GM21825 (cell line): ENCODE results near the gene TRIM4.
"Not testable (repeated sequence)": the region's sequence is repeated elsewhere in the genome, so short reads cannot be mapped to it uniquely, and the experiment has no call there.

Experiments used
- ATAC-seq: cut with Tn5 transposase; IDR thresholded peaks from one replicate; pipeline ENCODE4 v1.9.1; 2021; ENCODE audit warnings: mild to moderate bottlenecking, moderate library complexity; ENCODE audit not compliant: unreplicated experiment

The TRIM4 gene, protein sequence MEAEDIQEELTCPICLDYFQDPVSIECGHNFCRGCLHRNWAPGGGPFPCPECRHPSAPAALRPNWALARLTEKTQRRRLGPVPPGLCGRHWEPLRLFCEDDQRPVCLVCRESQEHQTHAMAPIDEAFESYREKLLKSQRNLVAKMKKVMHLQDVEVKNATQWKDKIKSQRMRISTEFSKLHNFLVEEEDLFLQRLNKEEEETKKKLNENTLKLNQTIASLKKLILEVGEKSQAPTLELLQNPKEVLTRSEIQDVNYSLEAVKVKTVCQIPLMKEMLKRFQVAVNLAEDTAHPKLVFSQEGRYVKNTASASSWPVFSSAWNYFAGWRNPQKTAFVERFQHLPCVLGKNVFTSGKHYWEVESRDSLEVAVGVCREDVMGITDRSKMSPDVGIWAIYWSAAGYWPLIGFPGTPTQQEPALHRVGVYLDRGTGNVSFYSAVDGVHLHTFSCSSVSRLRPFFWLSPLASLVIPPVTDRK

GRCh38 chr7:99918959-99919813, at the start of gene TRIM4:
Gene TRIM4, minus strand, starts transcription at chr7:99919530. Its CDS starts 129 bp downstream, at chr7:99919401.
- ATAC-seq, result peak; percentile 93

GRCh38 chr7:99958564-99959227, 39.4 kb upstream of the TRIM4 start:
- no peak for ATAC-seq

DNA sequence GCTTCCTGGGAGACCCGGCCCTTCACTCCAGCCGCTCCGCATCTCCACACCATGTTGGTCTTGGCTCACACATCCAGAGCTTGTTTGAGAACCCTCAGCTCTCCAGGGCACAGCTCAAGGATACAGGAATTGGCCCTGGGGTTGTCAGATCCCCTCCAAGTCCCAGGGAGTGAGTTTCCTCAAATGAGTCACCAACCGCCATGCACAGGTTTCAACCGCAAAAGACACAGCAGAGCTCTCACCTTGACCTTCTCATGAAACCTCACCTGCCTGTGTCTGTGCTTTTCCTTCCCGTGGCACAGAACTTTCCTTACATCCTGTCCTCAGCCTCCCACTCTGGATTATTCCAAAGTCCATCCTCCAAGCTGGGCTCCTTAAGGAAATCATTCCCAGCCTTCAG, 35.9 kb upstream of the TRIM4 start:
- no peak for ATAC-seq

GRCh38 chr7:99954643-99955042, 35.3 kb upstream of the TRIM4 start:
- ATAC-seq, result not testable (repeated sequence)

DNA sequence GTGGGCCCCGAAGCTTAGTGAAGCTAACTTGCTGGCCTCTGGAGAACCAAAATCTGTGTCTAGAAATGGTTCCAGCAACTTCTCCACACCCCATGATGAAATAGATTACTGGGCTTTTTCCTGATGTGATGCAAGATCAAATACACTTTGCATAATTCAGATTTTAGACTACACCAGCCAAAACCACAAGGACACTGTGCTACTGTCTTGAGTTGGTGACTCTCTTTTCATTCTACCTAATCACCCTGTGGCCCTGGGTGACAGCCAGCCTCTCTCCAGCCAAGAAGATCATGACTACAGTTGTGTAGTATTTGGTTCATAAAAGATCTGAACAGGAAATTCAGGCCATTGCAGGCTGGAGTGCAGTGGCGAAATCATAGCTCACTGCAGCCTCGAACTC, 34.3 kb upstream of the TRIM4 start:
- no peak for ATAC-seq

- not testable (repeated sequence) for ATAC-seq
These were observed 33.3 kb upstream of the TRIM4 start for GRCh38 chr7:99952649-99953048.

DNA sequence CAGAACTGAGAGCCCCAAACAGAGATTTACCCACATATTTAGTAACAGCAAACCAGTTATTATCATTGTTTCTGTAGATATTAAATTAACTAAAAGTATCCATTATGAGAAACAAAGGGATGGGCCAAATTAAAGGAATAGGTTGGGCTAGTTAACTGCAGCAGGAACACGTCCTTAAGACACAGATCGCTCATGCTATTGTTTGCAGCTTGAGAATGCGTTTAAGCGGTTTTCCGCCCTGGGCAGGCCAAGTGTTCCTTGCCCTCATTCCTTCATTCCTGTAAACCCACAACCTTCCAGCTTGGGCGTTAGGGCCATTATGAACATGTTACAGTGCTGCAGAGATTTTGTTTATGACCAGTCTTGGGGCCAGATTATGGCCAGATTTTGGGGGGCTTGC, 31.5 kb upstream of the TRIM4 start:
- ATAC-seq, result not testable (repeated sequence)

DNA sequence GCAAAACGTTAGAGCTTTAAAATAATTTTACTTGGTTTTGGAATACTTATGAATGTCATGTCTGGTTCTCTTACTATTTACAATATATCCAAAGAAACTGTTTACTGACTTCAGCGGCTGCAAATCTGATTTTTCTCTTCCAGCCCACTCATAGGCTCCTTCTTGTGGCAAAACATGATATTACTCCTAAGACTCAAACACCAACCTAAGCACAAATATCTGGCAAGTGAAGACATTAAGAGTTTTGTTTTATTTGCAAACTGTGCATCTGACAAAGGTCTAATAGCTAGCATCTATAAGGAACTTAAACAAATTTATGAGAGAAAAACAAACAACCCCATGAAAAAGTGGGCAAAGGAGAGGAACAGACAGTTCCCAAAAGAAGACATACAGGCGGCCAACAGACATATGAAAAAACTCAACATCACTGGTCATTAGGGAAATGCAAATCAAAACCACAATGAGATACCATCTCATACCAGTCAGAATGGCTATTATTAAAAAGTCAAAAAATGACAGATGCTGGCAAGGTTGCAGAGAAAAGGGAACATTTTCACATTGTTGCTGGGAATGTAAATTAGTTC, 30.4 kb upstream of the TRIM4 start:
- ATAC-seq, result no peak

DNA sequence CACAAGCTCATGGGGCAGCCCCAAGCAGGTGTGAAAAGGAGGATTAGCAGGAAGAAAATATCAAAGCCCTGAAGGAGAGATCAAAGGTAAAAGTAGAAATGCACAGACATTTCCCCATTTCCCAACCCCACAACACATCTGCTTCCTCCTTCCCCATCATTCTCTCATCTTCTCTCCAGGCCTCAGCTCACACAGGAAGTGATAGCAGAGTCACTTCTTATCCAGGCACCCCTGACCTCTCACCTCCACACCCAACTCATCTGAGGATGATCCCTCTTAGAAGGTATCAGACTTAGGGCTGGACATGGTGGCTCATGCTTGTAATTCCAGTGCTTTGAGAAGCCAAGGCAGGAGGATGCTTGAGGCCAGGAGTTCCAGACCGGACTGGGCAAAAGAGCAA, 28.3 kb upstream of the TRIM4 start:
- no peak for ATAC-seq

DNA sequence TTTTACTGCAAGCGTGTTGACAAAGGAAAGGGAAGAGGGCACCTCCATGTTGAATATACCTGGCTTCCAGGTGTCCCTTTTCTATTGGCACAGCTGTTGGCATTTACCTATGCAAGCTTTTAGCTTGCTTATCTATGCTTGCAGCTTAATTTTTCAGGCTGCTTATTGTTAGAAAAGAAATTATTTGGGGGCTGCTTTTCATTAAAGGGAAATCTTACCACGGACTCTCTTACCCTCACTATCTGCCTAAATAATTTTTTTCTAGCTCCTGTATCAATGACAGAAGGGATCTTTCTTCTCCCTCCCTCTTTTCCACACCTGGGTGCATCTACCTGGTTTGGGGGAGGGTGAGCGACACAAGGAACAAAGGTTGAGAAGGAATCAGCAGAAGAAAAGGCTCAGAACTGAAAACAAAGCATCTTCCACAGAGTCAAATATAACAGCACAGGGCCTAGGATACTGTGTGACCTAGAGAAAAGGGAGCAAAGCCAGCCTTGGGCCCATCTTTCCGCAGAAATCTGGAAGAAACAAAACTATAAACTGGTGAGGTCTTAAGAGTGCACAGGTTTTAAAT, 25.3 kb upstream of the TRIM4 start:
- no peak for ATAC-seq

- no peak for ATAC-seq
These were observed 24.5 kb upstream of the TRIM4 start for GRCh38 chr7:99943641-99944496.

DNA sequence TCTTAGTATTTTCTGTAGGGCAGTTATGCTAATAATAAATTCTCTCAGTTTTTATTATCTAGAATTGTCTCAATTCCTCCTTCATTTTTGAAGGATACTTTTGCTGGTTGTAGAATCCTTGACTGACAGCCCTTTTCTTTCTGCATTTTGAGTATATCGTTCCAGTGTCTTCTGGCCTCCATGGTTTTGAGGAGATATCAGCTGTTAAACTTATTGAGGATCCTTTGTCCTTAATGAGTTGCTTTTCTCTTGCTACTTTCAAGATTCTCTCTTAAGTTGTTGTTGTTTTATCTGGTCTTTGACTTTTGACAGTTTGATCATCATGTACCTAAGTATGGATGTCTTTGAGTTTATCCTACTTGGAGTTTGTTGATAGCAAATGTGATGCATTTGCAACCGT, 19.0 kb upstream of the TRIM4 start:
- no peak for ATAC-seq

DNA sequence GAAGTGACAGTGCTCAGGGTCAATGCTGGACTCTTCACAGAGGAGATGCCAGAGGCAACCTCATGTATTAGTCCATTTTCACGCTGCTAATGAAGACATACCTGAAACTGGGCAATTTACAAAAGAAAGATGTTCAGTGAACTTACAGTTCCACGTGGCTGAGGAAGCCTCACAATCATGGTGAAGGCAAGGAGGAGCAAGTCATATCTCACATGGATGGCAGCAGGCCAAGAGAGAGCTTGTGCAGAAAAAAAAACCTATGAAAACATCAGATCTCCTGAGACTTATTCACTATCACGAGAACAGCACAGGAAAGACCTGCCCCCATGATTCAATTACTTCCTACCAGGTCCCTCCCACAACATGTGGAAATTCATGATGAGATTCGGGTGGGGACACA, 15.7 kb upstream of the TRIM4 start:
- not testable (repeated sequence) for ATAC-seq

GRCh38 chr7:99930376-99930775, 11.0 kb upstream of the TRIM4 start:
- ATAC-seq, result no peak

DNA sequence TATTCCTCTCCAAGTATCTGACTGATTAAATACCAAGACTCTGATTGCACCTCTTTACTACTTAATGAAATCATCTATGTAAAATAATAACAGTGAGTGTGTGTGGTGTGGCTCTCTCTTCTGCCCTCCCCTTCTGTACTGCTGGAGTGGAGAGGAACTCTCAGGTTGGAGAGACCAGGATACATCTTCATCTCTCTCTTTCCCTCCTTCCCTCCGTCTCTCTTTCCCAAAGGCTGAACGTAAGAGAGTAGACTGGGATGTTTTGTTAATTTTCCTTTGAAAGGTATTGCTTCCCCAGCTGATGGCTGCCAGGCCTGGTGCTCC, 10.4 kb upstream of the TRIM4 start:
- no peak for ATAC-seq

- no peak for ATAC-seq
These were observed 9.8 kb upstream of the TRIM4 start, which contains the start of gene GJC3 for GRCh38 chr7:99928994-99929729. Gene GJC3, minus strand, starts transcription at chr7:99929620. Its CDS starts 0 bp downstream, at chr7:99929620.

- no peak for ATAC-seq
These were observed 8.9 kb upstream of the TRIM4 start for GRCh38 chr7:99928188-99928587.

GRCh38 chr7:99927536-99927935, 8.2 kb upstream of the TRIM4 start:
- ATAC-seq, result no peak

DNA sequence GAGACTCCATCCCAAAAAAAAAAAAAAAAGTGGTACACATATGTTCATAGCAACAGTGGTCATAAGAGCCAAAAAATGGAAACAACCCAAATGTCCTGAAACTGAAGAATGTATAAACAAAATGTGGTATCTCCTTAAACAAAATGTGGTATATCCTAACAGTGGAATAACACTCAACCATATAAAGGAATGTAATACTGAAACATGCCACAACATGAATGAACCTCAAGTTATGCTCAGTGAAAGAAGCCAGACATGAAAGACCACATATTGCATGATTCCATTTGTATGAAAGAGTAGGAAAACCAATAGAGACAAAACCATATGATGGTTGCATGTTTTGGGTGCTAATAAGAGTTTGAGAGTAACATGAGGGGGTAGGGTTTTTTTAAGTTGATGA, 7.0 kb upstream of the TRIM4 start:
- ATAC-seq, result no peak
